ENCODE results near the gene UROS.

Gene UROS

GRCh38 chr10:125836746-125837145, 13.7 kb upstream of the UROS start:
- no peaks in the 10 kb centered on the region for H3K9me3 ChIP-seq (ENCODE audit: control insufficient read depth, low read length)
- H3K27me3 ChIP-seq (ENCODE audit: control insufficient read depth, insufficient read depth, low read length, poor library complexity, severe bottlenecking) = no peaks in the 10 kb centered on the region
- no peak overlapping the region for H3K4me3 ChIP-seq (ENCODE audit: insufficient read depth, low read depth, low read length)
- no peak overlapping the region for H3K27ac ChIP-seq (ENCODE audit: insufficient read depth, low read depth, low read length, poor library complexity, severe bottlenecking)
- H3K36me3 ChIP-seq (ENCODE audit: control insufficient read depth, insufficient read depth, low read length) = peaks cover 65% of the 10 kb centered on the region
- WGBS, 2 experiments = 94 to 99% methylated on average over 2 of the region's 2 CpGs
- no peaks in the 10 kb centered on the region for H3K4me1 ChIP-seq (ENCODE audit: control insufficient read depth, insufficient read depth, low read length)

- H3K9me3 ChIP-seq (ENCODE audit: control insufficient read depth, low read length) = no peaks in the 10 kb centered on the region
- no peak overlapping the region for H3K27ac ChIP-seq (ENCODE audit: insufficient read depth, low read depth, low read length, poor library complexity, severe bottlenecking)
- no peak overlapping the region for H3K4me3 ChIP-seq (ENCODE audit: insufficient read depth, low read depth, low read length)
- peaks cover 46% of the 10 kb centered on the region for H3K36me3 ChIP-seq (ENCODE audit: control insufficient read depth, insufficient read depth, low read length)
- 94 to 96% methylated on average over 5 of the region's 5 CpGs for WGBS, 2 experiments
- peaks cover 7% of the 10 kb centered on the region for H3K4me1 ChIP-seq (ENCODE audit: control insufficient read depth, insufficient read depth, low read length)
- no peaks in the 10 kb centered on the region for H3K27me3 ChIP-seq (ENCODE audit: control insufficient read depth, insufficient read depth, low read length, poor library complexity, severe bottlenecking)
Measured at GRCh38 chr10:125828311-125828710, 5.3 kb upstream of the UROS start.

- H3K27me3 ChIP-seq (ENCODE audit: control insufficient read depth, insufficient read depth, low read length, poor library complexity, severe bottlenecking) = no peaks in the 10 kb centered on the region
- peaks cover 7% of the 10 kb centered on the region for H3K4me1 ChIP-seq (ENCODE audit: control insufficient read depth, insufficient read depth, low read length)
- no peak overlapping the region for H3K27ac ChIP-seq (ENCODE audit: insufficient read depth, low read depth, low read length, poor library complexity, severe bottlenecking)
- no peak overlapping the region for H3K4me3 ChIP-seq (ENCODE audit: insufficient read depth, low read depth, low read length)
- H3K36me3 ChIP-seq (ENCODE audit: control insufficient read depth, insufficient read depth, low read length) = peaks cover 36% of the 10 kb centered on the region
- WGBS, 2 experiments = 91 to 97% methylated on average over 2 of the region's 2 CpGs
- no peaks in the 10 kb centered on the region for H3K9me3 ChIP-seq (ENCODE audit: control insufficient read depth, low read length)
Measured at GRCh38 chr10:125827133-125827532, 4.1 kb upstream of the UROS start.

- Histone ChIP-seq H3K4me1 (ENCODE audit: control insufficient read depth, insufficient read depth, low read length) (peaks cover 11% of the 10 kb centered on the region), H3K36me3 (ENCODE audit: control insufficient read depth, insufficient read depth, low read length) (peaks cover 25% of the 10 kb centered on the region), H3K4me3 (ENCODE audit: insufficient read depth, low read depth, low read length) (peak overlapping the region; percentile 98), H3K27me3 (ENCODE audit: control insufficient read depth, insufficient read depth, low read length, poor library complexity, severe bottlenecking) (no peaks in the 10 kb centered on the region), H3K27ac (ENCODE audit: insufficient read depth, low read depth, low read length, poor library complexity, severe bottlenecking) (no peak overlapping the region), H3K9me3 (ENCODE audit: control insufficient read depth, low read length) (no peaks in the 10 kb centered on the region)
- WGBS, 2 experiments = 85 to 87% methylated on average over 1 of the region's 1 CpG
Measured at GRCh38 chr10:125824736-125825135, 1.7 kb upstream of the UROS start.

GRCh38 chr10:125823663-125824251, 699 bp upstream of the UROS start:
- Histone ChIP-seq H3K27ac (ENCODE audit: insufficient read depth, low read depth, low read length, poor library complexity, severe bottlenecking) (peak overlapping the region; percentile 99), H3K36me3 (ENCODE audit: control insufficient read depth, insufficient read depth, low read length) (peaks cover 16% of the 10 kb centered on the region), H3K27me3 (ENCODE audit: control insufficient read depth, insufficient read depth, low read length, poor library complexity, severe bottlenecking) (no peaks in the 10 kb centered on the region), H3K9me3 (ENCODE audit: control insufficient read depth, low read length) (no peaks in the 10 kb centered on the region), H3K4me3 (ENCODE audit: insufficient read depth, low read depth, low read length) (peak overlapping the region; percentile 98), H3K4me1 (ENCODE audit: control insufficient read depth, insufficient read depth, low read length) (peaks cover 11% of the 10 kb centered on the region)
- 0 to 1% methylated on average over 20 of the region's 20 CpGs for WGBS, 2 experiments

- peaks cover 1% of the 10 kb centered on the region for H3K36me3 ChIP-seq (ENCODE audit: control insufficient read depth, insufficient read depth, low read length)
- H3K4me3 ChIP-seq (ENCODE audit: insufficient read depth, low read depth, low read length) = no peak overlapping the region
- WGBS, 2 experiments = 81 to 83% methylated on average over 1 of the region's 1 CpG
- no peaks in the 10 kb centered on the region for H3K27me3 ChIP-seq (ENCODE audit: control insufficient read depth, insufficient read depth, low read length, poor library complexity, severe bottlenecking)
- no peak overlapping the region for H3K27ac ChIP-seq (ENCODE audit: insufficient read depth, low read depth, low read length, poor library complexity, severe bottlenecking)
- peaks cover 11% of the 10 kb centered on the region for H3K4me1 ChIP-seq (ENCODE audit: control insufficient read depth, insufficient read depth, low read length)
- H3K9me3 ChIP-seq (ENCODE audit: control insufficient read depth, low read length) = no peaks in the 10 kb centered on the region
Measured at GRCh38 chr10:125820701-125821100, 2.4 kb downstream of the UROS start.

GRCh38 chr10:125817337-125817946, 5.6 kb downstream of the UROS start:
- Histone ChIP-seq H3K27me3 (ENCODE audit: control insufficient read depth, insufficient read depth, low read length, poor library complexity, severe bottlenecking) (no peaks in the 10 kb centered on the region), H3K36me3 (ENCODE audit: control insufficient read depth, insufficient read depth, low read length) (peaks cover 9% of the 10 kb centered on the region), H3K27ac (ENCODE audit: insufficient read depth, low read depth, low read length, poor library complexity, severe bottlenecking) (no peak overlapping the region), H3K4me3 (ENCODE audit: insufficient read depth, low read depth, low read length) (no peak overlapping the region), H3K9me3 (ENCODE audit: control insufficient read depth, low read length) (no peaks in the 10 kb centered on the region), H3K4me1 (ENCODE audit: control insufficient read depth, insufficient read depth, low read length) (peaks cover 4% of the 10 kb centered on the region)
- 93 to 96% methylated on average over 4 to 5 of the region's 6 CpGs for WGBS, 2 experiments

GRCh38 chr10:125816548-125816947, 6.5 kb downstream of the UROS start:
- peaks cover 9% of the 10 kb centered on the region for H3K36me3 ChIP-seq (ENCODE audit: control insufficient read depth, insufficient read depth, low read length)
- H3K27me3 ChIP-seq (ENCODE audit: control insufficient read depth, insufficient read depth, low read length, poor library complexity, severe bottlenecking) = no peaks in the 10 kb centered on the region
- no peaks in the 10 kb centered on the region for H3K9me3 ChIP-seq (ENCODE audit: control insufficient read depth, low read length)
- 95 to 98% methylated on average over 4 of the region's 4 CpGs for WGBS, 2 experiments
- no peak overlapping the region for H3K4me3 ChIP-seq (ENCODE audit: insufficient read depth, low read depth, low read length)
- no peaks in the 10 kb centered on the region for H3K4me1 ChIP-seq (ENCODE audit: control insufficient read depth, insufficient read depth, low read length)
- no peak overlapping the region for H3K27ac ChIP-seq (ENCODE audit: insufficient read depth, low read depth, low read length, poor library complexity, severe bottlenecking)

- peaks cover 9% of the 10 kb centered on the region for H3K36me3 ChIP-seq (ENCODE audit: control insufficient read depth, insufficient read depth, low read length)
- WGBS, 2 experiments = 6% methylated on average over 1 of the region's 1 CpG; no CpG with 5 or more reads in 1 of the 2 experiments
- H3K27ac ChIP-seq (ENCODE audit: insufficient read depth, low read depth, low read length, poor library complexity, severe bottlenecking) = no peak overlapping the region
Measured at GRCh38 chr10:125815764-125816163, 7.3 kb downstream of the UROS start.

GRCh38 chr10:125812128-125812750, 10.8 kb downstream of the UROS start:
- Histone ChIP-seq H3K4me3 (ENCODE audit: insufficient read depth, low read depth, low read length) (no peak overlapping the region), H3K4me1 (ENCODE audit: control insufficient read depth, insufficient read depth, low read length) (peaks cover 7% of the 10 kb centered on the region), H3K9me3 (ENCODE audit: control insufficient read depth, low read length) (no peaks in the 10 kb centered on the region), H3K27ac (ENCODE audit: insufficient read depth, low read depth, low read length, poor library complexity, severe bottlenecking) (no peak overlapping the region), H3K27me3 (ENCODE audit: control insufficient read depth, insufficient read depth, low read length, poor library complexity, severe bottlenecking) (no peaks in the 10 kb centered on the region), H3K36me3 (ENCODE audit: control insufficient read depth, insufficient read depth, low read length) (peaks cover 20% of the 10 kb centered on the region)
- 100% methylated on average over 1 of the region's 1 CpG; no CpG with 5 or more reads in 1 of the 2 experiments for WGBS, 2 experiments

More at GRCh38 chr10:125815764-125816163, 7.3 kb downstream of the UROS start:
- peaks cover 3% of the 10 kb centered on the region for H3K4me1 ChIP-seq (ENCODE audit: control insufficient read depth, insufficient read depth, low read length)
- H3K9me3 ChIP-seq (ENCODE audit: control insufficient read depth, low read length) = no peaks in the 10 kb centered on the region
- no peaks in the 10 kb centered on the region for H3K27me3 ChIP-seq (ENCODE audit: control insufficient read depth, insufficient read depth, low read length, poor library complexity, severe bottlenecking)
- no peak overlapping the region for H3K4me3 ChIP-seq (ENCODE audit: insufficient read depth, low read depth, low read length)

Measured in ectodermal cell (in vitro differentiated cells).